Prostate gland (tissue), 2 donors: Measurements from ENCODE around the gene ARHGAP32. TPM values are rescaled to one million over a fixed set of nuclear protein-coding genes. Genes with fewer than 3 reads are reported as not detected.

Experiments used
- DNase-seq: peaks from one replicate; pipeline ENCODE4 v3.0.0-alpha.2; 2019; ENCODE audit warnings: low spot score
- H3K27ac ChIP-seq, 2 donors: fragments of 200-600 bp; sonication (generic); 2 replicates each; pipeline ENCODE4 v1.5.1; 2017 to 2019
- H3K27me3 ChIP-seq: fragments of 200-600 bp; sonication (generic); replicated peaks from 2 replicates; pipeline ENCODE4 v1.5.1; 2019; ENCODE audit not compliant: insufficient read depth
- H3K36me3 ChIP-seq, 2 donors: fragments of 200-600 bp; sonication (generic); 1 replicate in 1 of 2; 2 replicates in 1 of 2; pipeline versions ENCODE4 v1.5.1 to v1.8.1; 2017 to 2019
- H3K4me1 ChIP-seq: fragments of 200-600 bp; sonication (generic); replicated peaks from 2 replicates; pipeline ENCODE4 v1.5.1; 2019
- H3K4me3 ChIP-seq, 2 donors: fragments of 200-600 bp; sonication (generic); 2 replicates each; pipeline ENCODE4 v1.5.1; 2017 to 2019
- H3K9me3 ChIP-seq: fragments of 200-600 bp; sonication (generic); 2 replicates; pipeline ENCODE4 v1.5.1; 2017
- CTCF ChIP-seq, 4 experiments: fragments of 200-600 bp in 2 of 4; fragments of 450-650 bp in 2 of 4; sonication (generic) in 2 of 4; IDR thresholded peaks; 1 replicate in 3 of 4; 2 replicates in 1 of 4; pipeline ENCODE4 v1.5.1; 2016 to 2019; ENCODE audit warnings: antibody characterized with exemption in 4 of 4, mild to moderate bottlenecking in 2 of 4, moderate library complexity in 2 of 4
- POLR2A ChIP-seq: fragments of 450-650 bp; IDR thresholded peaks from one replicate; pipeline ENCODE4 v1.6.1; 2016; ENCODE audit warnings: antibody characterized with exemption, mild to moderate bottlenecking
- POLR2AphosphoS5 ChIP-seq: sonication (generic); formaldehyde crosslinking; IDR thresholded peaks from one replicate; pipeline ENCODE4 v1.6.1; 2017; ENCODE audit warnings: antibody characterized with exemption
- WGBS: methylation state at CpG from one replicate; pipeline ENCODE4 v1.1.5; 2018; 5-methylcytosine and 5-hydroxymethylcytosine counted together
- intact Hi-C: fragments of 100-400 bp; cut with DNase I; formaldehyde crosslinking; loops from one replicate; pipeline ENCODE4 v1.14.2; 2022
- total RNA-seq, 2 donors: library from RNA; depleted of rRNA; stranded (reverse); fragments of >200 nt; gene quantifications; one replicate each; pipeline ENCODE4 v1.1.0, GENCODE V29; 2016

ARHGAP32 gene
- total RNA-seq, 2 donors from 2014 or later, result 20.8 to 42.6 TPM

DNA sequence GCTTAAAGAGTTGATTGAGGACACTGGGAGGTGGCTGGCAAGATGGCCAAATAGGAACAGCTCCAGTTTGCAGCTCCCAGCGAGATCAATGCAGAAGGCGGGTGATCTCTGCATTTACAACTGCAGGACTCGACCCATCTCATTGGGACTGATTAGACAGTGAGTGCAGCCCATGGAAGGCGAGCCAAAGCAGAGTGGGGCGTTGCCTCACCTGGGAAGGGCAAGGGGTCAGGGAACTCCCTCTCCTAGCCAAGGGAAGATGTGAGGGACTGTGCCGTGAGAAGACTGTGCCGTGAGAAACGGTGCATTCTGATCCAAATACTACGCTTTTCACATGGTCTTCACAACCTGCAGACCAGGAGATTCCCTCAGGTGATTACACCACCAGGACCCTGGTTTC lies 36.4 kb downstream of the ARHGAP32 start:
- intact Hi-C loops, result no loop called here
- Histone ChIP-seq H3K9me3 (no peaks in the 10 kb centered on the region), H3K4me3 (no peak overlapping the region), H3K27ac (no peak overlapping the region), H3K4me1 (no peaks in the 10 kb centered on the region), H3K36me3 (no peaks in the 10 kb centered on the region), H3K27me3 (no peaks in the 10 kb centered on the region)
- DNase-seq, result no peak
- WGBS, result 94% methylated on average over 9 of the region's 9 CpGs
- no peak for TF ChIP-seq POLR2AphosphoS5
- TF ChIP-seq CTCF (IDR thresholded peaks at IDR 0.05), result no peak
- no peak for TF ChIP-seq POLR2A

DNA sequence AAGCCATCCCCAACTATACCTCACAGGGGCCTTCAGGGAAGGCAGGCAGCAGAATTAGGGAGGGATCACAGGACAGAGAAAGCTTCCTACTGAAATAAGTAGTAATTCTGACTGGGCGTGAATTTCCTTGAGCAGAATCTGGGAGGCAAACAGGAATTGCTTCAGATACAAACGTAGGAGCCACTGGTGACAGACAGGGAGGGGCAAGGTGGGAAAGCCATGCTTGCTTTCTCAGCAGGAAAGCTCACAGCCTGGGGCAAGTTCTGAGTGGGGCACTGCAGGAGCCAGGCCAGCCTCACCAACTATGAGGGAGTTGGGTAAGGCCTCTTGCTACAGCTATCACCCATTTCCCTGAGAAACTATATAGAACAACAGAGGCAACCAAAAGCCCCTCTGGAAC lies 43.6 kb downstream of the ARHGAP32 start:
- DNase-seq, result no peak
- H3K36me3 ChIP-seq, result no peaks in the 10 kb centered on the region
- 98% methylated on average over 2 of the region's 2 CpGs for WGBS
- H3K27me3 ChIP-seq, result no peaks in the 10 kb centered on the region
- no peaks in the 10 kb centered on the region for H3K4me1 ChIP-seq
- no peak overlapping the region for H3K4me3 ChIP-seq
- no peak overlapping the region for H3K27ac ChIP-seq
- intact Hi-C loops, result no loop called here
- H3K9me3 ChIP-seq, result no peaks in the 10 kb centered on the region
- TF ChIP-seq POLR2AphosphoS5 (no peak), POLR2A (no peak), CTCF (IDR thresholded peaks at IDR 0.05) (no peak)

DNA sequence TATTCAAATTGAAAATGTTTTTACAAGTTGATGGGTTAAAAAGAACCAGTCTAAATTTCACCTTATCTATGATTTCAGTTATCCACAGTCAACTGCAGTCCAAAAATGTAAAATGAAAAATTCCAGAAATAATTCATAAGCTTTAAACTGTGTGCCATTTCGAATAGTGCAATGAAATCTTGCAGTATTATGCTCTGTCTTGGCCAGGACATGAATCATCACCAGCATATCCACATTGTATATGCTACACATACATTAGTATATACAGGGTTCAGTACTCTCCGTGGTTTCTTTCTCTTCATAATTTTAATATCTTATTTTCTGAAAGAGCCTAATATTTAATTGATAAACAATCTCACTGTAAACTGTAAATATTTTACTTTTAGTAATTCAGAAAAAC lies 45.9 kb downstream of the ARHGAP32 start:
- no peaks in the 10 kb centered on the region for H3K27me3 ChIP-seq
- H3K4me3 ChIP-seq, result no peak overlapping the region
- no peak for DNase-seq
- no peak overlapping the region for H3K27ac ChIP-seq
- no peak for TF ChIP-seq POLR2AphosphoS5
- TF ChIP-seq POLR2A, result no peak
- no peak for TF ChIP-seq CTCF (IDR thresholded peaks at IDR 0.05)
- intact Hi-C loops, result no loop called here
- H3K4me1 ChIP-seq, result no peaks in the 10 kb centered on the region
- no peaks in the 10 kb centered on the region for H3K36me3 ChIP-seq
- WGBS, result 83% methylated on average over 2 of the region's 2 CpGs
- no peaks in the 10 kb centered on the region for H3K9me3 ChIP-seq

DNA sequence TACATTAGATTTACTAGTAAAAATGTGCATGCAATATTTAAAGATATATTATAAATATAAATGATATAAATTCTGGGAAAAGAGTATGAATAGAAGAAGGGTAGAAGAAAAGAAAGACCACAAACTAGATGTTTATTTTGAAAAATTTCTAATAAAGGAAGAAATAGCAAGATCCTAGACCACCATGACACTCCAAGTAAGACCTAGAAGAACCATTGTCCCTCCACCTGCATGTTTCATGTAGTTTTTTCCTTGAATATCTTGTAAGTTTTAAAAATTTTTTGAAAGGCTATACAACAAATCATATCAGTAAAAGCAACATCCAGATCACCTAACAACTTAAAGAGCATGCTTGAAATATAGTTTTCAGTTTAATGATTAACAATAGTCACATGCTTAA lies 46.8 kb downstream of the ARHGAP32 start:
- Histone ChIP-seq H3K9me3 (no peaks in the 10 kb centered on the region), H3K4me1 (no peaks in the 10 kb centered on the region), H3K36me3 (no peaks in the 10 kb centered on the region), H3K27me3 (no peaks in the 10 kb centered on the region), H3K27ac (no peak overlapping the region), H3K4me3 (no peak overlapping the region)
- TF ChIP-seq CTCF (IDR thresholded peaks at IDR 0.05) (no peak), POLR2AphosphoS5 (no peak), POLR2A (no peak)
- DNase-seq, result no peak
- intact Hi-C loops, result no loop called here

DNA sequence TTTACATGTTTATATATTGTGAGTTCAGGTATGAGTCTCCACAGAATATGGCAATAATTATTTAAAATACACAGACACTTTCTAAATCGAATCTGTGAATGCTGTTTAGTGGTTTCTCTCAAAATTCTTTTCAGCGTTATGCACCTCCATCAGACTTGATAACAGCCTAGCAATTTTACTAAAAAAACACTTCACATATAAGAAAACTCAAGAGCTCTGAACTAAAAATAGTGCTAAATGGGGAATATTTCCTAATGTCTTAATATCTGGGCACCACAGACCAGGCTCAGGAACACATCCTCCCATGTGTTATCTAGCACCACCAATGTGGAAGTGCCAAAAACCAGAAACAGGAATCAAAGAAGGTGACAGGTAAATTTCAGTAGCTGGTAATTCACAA lies 47.9 kb downstream of the ARHGAP32 start:
- 94% methylated on average over 2 of the region's 2 CpGs for WGBS
- intact Hi-C loops, result no loop called here
- Histone ChIP-seq H3K9me3 (no peaks in the 10 kb centered on the region), H3K4me3 (no peak overlapping the region), H3K4me1 (no peaks in the 10 kb centered on the region), H3K27ac (no peak overlapping the region), H3K27me3 (no peaks in the 10 kb centered on the region), H3K36me3 (no peaks in the 10 kb centered on the region)
- DNase-seq, result no peak
- TF ChIP-seq POLR2AphosphoS5 (no peak), POLR2A (no peak), CTCF (IDR thresholded peaks at IDR 0.05) (no peak)
